Measurements from ENCODE around the gene LRP2. TPM values are rescaled to one million over a fixed set of nuclear protein-coding genes. Genes with fewer than 3 reads are reported as not detected.

LRP2 gene
- polyA plus RNA-seq, 2 of the 4 experiments (the other 2 are of a cell fraction), result 0.04 TPM; not detected in 1

- WGBS (ENCODE audit: missing lambda C conversion rate), result 54% methylated on average over 8 of the region's 8 CpGs
- POLR2A ChIA-PET, result no interaction called here
- Histone ChIP-seq H3K4me2 (no peak overlapping the region), H3K9me3 (no peaks in the 10 kb centered on the region), H3K4me3 (no peak overlapping the region), H3K27ac (no peak overlapping the region), H3K4me1 (no peaks in the 10 kb centered on the region)
- no peak for ATAC-seq
- CTCF ChIA-PET, result interaction anchor here (1.0 to 7.1 kb wide), 7 partner anchors 8 to 191 kb away, joined by 3 to 78 read pairs (median 9); no protein-coding TSS in a partner anchor
- no peak for DNase-seq (ENCODE audit: low read depth in 1 of 2, low spot score in 1 of 2)
- TF ChIP-seq CBX8 (IDR thresholded peaks at IDR 0.05) (no peak), HOXA7 (CRISPR knock-in tag; IDR thresholded peaks at IDR 0.05) (no peak), HDAC2 (IDR thresholded peaks at IDR 0.05) (no peak), EHMT2 (IDR thresholded peaks at IDR 0.05; ENCODE audit: low read depth) (no peak), EP300 (IDR thresholded peaks at IDR 0.05) (no peak), ZC3H11A (IDR thresholded peaks at IDR 0.05) (no peak), ZFP36 (IDR thresholded peaks at IDR 0.05; ENCODE audit: borderline replicate concordance, partially characterized antibody) (no peak), JUNB (IDR thresholded peaks at IDR 0.05) (no peak), CHD4 (IDR thresholded peaks at IDR 0.05; ENCODE audit: borderline replicate concordance) (no peak), KDM1A (IDR thresholded peaks at IDR 0.05; ENCODE audit: low read depth) (no peak), HEYL (CRISPR knock-in tag; IDR thresholded peaks at IDR 0.05) (no peak), FOSB (CRISPR knock-in tag; IDR thresholded peaks at IDR 0.05) (no peak), CBX2 (IDR thresholded peaks at IDR 0.05; ENCODE audit: borderline replicate concordance, low read depth) (no peak)
- TF ChIP-seq, protein P1, sequence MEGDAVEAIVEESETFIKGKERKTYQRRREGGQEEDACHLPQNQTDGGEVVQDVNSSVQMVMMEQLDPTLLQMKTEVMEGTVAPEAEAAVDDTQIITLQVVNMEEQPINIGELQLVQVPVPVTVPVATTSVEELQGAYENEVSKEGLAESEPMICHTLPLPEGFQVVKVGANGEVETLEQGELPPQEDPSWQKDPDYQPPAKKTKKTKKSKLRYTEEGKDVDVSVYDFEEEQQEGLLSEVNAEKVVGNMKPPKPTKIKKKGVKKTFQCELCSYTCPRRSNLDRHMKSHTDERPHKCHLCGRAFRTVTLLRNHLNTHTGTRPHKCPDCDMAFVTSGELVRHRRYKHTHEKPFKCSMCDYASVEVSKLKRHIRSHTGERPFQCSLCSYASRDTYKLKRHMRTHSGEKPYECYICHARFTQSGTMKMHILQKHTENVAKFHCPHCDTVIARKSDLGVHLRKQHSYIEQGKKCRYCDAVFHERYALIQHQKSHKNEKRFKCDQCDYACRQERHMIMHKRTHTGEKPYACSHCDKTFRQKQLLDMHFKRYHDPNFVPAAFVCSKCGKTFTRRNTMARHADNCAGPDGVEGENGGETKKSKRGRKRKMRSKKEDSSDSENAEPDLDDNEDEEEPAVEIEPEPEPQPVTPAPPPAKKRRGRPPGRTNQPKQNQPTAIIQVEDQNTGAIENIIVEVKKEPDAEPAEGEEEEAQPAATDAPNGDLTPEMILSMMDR (IDR thresholded peaks at IDR 0.05), result no peak
- TF ChIP-seq, protein P2, sequence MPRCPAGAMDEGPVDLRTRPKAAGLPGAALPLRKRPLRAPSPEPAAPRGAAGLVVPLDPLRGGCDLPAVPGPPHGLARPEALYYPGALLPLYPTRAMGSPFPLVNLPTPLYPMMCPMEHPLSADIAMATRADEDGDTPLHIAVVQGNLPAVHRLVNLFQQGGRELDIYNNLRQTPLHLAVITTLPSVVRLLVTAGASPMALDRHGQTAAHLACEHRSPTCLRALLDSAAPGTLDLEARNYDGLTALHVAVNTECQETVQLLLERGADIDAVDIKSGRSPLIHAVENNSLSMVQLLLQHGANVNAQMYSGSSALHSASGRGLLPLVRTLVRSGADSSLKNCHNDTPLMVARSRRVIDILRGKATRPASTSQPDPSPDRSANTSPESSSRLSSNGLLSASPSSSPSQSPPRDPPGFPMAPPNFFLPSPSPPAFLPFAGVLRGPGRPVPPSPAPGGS (IDR thresholded peaks at IDR 0.05), result no peak
- no peak for FAIRE-seq
Observed at GRCh38 chr2:169139993-169140767, 222.2 kb downstream of the LRP2 start.

DNA sequence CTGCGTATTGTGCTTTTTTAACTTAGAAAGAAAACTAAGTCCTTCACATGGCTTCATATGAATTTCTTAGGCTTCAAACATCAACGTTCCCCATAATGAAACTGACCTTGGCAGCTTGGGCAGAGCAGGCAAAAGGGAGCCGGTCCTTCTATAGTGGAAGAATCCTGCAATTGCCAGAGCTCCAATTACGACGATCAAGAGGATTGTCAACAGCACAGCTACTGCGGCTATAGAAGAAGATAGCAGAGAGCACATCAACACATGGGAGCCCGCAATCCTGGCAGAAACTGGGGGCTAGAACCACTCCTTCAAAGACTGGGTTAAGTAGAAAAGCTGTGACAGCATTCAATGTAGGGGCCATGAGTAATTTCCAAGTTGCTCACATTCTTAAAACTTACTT is 223.2 kb downstream of the LRP2 start:
- FAIRE-seq (no peak), ATAC-seq (no peak), DNase-seq (ENCODE audit: low read depth in 1 of 2, low spot score in 1 of 2) (no peak)
- Histone ChIP-seq H3K4me3 (no peak overlapping the region), H3K27ac (no peak overlapping the region), H3K4me1 (no peaks in the 10 kb centered on the region), H3K4me2 (no peak overlapping the region), H3K9me3 (no peaks in the 10 kb centered on the region)
- no peak for TF ChIP-seq HOXB13 (CRISPR knock-in tag; IDR thresholded peaks at IDR 0.05; ENCODE audit: low read depth)
- no peak for TF ChIP-seq PHF8 (IDR thresholded peaks at IDR 0.05; ENCODE audit: borderline replicate concordance, low read depth)
- no peak for TF ChIP-seq MAZ (IDR thresholded peaks at IDR 0.05; ENCODE audit: borderline replicate concordance, low read depth, low read length)
- TF ChIP-seq, protein P3, sequence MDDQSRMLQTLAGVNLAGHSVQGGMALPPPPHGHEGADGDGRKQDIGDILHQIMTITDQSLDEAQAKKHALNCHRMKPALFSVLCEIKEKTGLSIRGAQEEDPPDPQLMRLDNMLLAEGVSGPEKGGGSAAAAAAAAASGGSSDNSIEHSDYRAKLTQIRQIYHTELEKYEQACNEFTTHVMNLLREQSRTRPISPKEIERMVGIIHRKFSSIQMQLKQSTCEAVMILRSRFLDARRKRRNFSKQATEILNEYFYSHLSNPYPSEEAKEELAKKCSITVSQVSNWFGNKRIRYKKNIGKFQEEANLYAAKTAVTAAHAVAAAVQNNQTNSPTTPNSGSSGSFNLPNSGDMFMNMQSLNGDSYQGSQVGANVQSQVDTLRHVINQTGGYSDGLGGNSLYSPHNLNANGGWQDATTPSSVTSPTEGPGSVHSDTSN (IDR thresholded peaks at IDR 0.05), result no peak
- TF ChIP-seq EP300 (IDR thresholded peaks at IDR 0.05), result no peak
- TF ChIP-seq ZNF302 (CRISPR knock-in tag; IDR thresholded peaks at IDR 0.05), result no peak
- no peak for TF ChIP-seq FOSL2 (IDR thresholded peaks at IDR 0.05)
- TF ChIP-seq FOSL2 (CRISPR knock-in tag; IDR thresholded peaks at IDR 0.05), result no peak
- no peak for TF ChIP-seq HOXA7 (CRISPR knock-in tag; IDR thresholded peaks at IDR 0.05)
- TF ChIP-seq RARB (CRISPR knock-in tag; IDR thresholded peaks at IDR 0.05), result no peak
- no peak for TF ChIP-seq FOSB (CRISPR knock-in tag; IDR thresholded peaks at IDR 0.05)
- TF ChIP-seq, protein P4, sequence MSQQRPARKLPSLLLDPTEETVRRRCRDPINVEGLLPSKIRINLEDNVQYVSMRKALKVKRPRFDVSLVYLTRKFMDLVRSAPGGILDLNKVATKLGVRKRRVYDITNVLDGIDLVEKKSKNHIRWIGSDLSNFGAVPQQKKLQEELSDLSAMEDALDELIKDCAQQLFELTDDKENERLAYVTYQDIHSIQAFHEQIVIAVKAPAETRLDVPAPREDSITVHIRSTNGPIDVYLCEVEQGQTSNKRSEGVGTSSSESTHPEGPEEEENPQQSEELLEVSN (IDR thresholded peaks at IDR 0.05; ENCODE audit: borderline replicate concordance, low read depth), result no peak
- no peak for TF ChIP-seq BHLHE40 (IDR thresholded peaks at IDR 0.05; ENCODE audit: low read depth, low read length)
- 51% methylated on average over 7 of the region's 7 CpGs for WGBS (ENCODE audit: missing lambda C conversion rate)
- ChIA-PET CTCF (interaction anchor here (1.0 to 7.1 kb wide), 5 partner anchors 12 to 190 kb away, joined by 3 to 78 read pairs (median 4); no protein-coding TSS in a partner anchor), POLR2A (no interaction called here)
